HG03097 (cell line): Measurements from ENCODE around the gene SMARCD2.

Experiments
- ATAC-seq: cut with Tn5 transposase; IDR thresholded peaks from one replicate; pipeline ENCODE4 v1.9.1; 2021; ENCODE audit not compliant: unreplicated experiment, low FRiP score

SMARCD2 gene

GRCh38 chr17:63833026-63833740, 9.3 kb downstream of the SMARCD2 start:
- ATAC-seq = no peak

DNA sequence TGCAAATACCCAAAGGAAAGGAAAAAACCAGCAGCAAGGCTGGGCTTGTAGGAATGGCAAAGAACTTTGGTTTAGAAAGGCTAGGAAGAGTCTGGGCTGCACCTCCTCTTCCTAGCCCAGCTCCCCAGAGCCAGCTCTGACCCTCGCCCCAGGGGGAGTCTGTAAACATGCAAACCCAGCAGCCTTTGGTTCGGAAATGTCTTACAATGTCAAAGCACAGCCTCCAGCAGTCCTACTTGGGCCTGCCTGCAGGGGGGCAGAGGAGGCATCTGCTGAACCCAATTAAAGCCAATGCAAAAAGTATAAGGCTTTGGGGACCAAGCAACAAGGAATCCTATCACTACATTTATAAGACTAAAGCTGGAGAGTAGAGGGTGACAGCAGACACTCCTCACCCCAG, 10.0 kb downstream of the SMARCD2 start:
- ATAC-seq = no peak

GRCh38 chr17:63832014-63832413, 10.5 kb downstream of the SMARCD2 start:
- ATAC-seq = no peak

- no peak for ATAC-seq
These were observed 11.0 kb downstream of the SMARCD2 start for GRCh38 chr17:63831505-63831904.

- no peak for ATAC-seq
These were observed 11.5 kb downstream of the SMARCD2 start for GRCh38 chr17:63830904-63831491.

DNA sequence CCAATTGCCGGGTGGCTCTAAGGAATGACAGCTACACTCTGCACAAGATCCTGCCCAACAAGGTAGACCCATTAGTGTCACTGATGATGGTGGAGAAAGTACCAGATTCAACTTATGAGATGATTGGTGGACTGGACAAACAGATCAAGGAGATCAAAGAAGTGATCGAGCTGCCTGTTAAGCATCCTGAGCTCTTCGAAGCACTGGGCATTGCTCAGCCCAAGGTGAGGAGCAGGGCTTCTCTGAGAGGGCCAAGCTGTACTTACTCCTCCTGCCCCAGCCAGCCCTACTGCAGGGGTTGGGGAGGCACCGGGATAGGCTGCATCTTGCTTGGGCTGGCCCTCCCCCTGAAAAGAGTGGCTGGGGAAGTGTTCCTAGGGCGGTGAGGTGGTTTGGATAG, 12.2 kb downstream of the SMARCD2 start:
- no peak for ATAC-seq

DNA sequence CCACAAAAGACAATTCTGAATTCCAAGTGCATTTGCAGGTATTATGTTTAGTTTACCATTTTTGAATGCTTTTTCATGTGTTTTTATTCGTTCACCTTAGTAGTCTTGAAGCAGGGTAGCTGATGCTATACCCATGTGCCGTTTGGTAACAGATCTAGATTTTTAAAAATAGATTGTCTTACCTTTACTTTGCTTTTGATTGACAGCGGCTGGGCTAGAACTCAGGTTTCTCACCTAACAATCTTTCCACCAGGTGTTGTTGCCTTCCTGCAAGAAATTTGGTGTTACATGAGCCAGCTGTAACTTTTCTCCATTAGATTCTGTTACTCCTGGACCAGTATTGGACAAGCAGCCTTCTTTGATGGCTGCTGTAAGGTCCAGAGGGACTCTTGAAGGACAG, 13.5 kb downstream of the SMARCD2 start:
- ATAC-seq = no peak

- no peak for ATAC-seq
These were observed 14.7 kb downstream of the SMARCD2 start for GRCh38 chr17:63827801-63828221.

DNA sequence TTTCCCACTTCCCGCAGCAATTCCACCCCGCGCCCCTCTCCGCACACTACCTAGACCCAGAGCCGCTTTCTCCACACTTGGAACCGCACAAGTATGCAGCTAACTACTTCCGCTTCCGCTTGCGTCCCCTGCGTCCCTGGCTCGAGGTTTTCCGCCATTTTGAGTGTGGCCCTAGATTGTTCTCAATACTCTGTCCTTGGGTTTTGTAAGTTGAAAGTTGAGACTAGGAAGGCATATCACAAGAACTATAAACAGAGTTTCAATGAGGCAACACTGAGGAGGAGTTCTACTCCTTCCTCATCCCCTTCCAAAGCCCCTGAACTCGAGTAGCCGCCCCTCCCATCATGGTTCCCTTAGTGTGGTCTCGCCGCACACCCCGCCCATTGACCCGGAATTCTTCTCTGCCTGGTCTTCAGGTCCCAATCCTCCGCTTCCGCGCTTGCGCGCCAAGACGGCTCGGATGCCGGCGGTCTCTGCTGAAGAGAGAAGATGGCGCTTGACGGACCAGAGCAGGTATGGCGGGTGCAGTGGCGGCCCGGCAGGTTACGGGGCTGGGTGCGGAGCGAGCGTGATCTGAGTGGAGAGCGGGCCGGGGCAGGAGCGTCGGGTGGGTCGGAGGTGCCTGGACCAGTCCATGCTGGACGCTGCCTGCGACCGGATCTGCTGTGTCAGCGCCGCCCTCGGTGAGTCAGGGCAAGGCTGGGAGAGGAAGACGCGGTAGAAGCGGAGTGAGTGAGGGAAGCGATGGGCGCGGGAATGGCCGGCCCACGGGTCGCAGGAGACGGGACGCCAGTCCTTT, 15.3 kb downstream of the SMARCD2 start, which contains the start of the genes FTSJ3 and PSMC5:
FTSJ3 (minus strand) TSS at position 662 of the 799 bp plus-strand sequence. CDS start 761 bp downstream, outside the sequence.
PSMC5 (plus strand) TSS at position 430 of the 799 bp plus-strand sequence; CDS start at position 490, 60 bp downstream.
- peak; percentile 82 for ATAC-seq

- ATAC-seq = peak; percentile 2
These were observed 15.9 kb downstream of the SMARCD2 start for GRCh38 chr17:63826468-63827001.

- ATAC-seq = no peak
These were observed 18.1 kb downstream of the SMARCD2 start for GRCh38 chr17:63824362-63824761.

DNA sequence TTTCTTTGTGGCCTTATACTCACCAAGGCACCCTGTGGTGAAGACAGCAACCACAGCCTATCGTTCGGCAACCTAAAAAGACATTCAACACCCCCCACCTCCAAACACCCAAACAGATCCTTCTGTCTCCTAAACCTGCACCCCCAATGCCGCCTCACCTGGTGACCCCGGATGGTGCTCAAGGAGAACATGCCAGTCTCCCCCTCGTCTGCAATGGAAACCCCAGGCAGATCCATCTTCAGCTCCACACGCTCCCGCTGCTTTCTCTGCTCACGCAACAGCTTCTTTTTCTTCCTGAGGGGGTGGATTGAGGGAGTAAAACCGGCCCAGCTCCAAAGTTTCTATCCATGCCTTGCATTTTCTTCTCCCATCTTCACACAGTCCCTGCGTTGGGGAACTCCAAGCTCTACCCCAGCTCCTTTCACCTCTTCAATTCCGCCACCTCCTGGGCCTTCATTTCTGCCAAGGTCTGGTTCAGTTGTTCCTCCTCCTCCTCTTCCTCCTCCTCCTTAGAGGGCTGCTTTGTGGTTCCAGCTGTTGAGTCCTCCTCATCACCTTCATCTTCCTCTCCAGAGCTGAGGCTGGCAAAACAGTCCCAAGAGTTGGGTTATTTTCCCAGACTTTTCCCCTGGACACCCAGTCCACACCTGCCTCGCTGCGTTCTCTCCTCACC, 18.7 kb downstream of the SMARCD2 start:
- no peak for ATAC-seq

DNA sequence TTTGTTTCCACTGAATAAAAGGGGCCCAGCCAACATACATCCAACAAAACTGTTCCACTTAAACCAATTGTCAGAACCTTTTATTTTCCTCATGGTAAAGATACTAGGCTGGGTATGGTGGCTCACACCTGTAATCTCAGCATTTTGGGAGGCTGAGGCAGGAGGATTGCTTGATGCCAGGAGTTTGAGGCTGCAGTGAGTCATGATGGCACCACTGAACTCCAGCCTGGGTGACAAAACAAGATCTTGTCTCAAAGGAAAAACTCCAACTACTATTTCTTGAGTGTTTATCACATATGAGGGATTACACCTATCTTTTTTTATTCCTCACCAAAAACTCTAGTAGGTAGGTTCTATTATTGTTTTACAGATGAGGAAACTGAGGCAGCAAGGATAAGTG, 19.9 kb downstream of the SMARCD2 start:
- ATAC-seq = no peak

DNA sequence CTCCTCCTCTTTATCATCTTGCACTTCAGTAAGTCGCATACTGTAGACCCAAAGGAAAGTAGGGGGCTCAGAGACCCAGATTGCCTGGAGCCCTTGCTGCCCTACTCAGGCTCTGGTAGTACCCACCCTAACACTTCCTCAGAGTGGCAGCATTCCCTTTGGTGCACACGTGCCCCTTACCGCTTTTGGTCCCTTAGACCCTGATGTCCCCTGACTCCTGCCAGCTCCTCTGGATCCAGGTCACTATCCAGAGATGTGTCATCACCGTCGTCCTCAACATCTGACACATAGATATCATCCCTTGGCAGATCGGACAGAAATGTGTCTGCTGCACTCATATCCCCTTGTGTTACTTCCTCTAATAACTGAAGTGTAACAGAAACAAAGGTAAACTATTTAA, 20.7 kb downstream of the SMARCD2 start:
- ATAC-seq = no peak

DNA sequence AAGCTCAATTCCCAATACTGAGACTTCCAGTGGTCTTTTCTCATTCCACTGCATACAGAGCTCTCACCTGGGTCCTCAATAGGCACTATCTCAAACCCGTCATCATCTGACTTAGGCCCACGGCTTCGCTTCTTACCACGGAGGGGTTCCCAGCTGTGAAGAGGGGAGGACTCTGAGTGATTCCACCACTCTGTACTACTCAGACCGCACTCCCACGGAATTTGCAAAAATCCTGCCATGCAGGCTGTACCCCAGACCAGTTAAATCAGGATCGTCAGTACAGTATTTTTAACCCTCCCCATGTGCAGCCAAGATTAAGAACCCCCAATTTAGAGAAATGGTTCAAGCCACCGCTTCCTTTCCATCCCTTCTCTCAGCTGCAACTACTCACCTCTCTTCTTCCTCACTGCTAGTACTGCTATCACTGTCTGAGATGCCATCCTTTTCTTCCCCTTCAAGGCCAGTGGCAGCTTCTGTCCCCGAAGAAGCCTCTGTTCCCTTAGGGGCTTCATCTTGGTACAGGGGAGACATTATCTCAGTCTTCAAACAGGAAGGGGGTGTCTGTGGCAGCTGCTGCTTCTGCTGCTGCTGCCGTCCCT, 21.4 kb downstream of the SMARCD2 start:
- no peak for ATAC-seq

- ATAC-seq = no peak
These were observed 22.6 kb downstream of the SMARCD2 start for GRCh38 chr17:63819585-63820537.

- no peak for ATAC-seq
These were observed 23.4 kb downstream of the SMARCD2 start for GRCh38 chr17:63819131-63819530.

- ATAC-seq = no peak
These were observed 24.6 kb downstream of the SMARCD2 start for GRCh38 chr17:63817736-63818385.

GRCh38 chr17:63816669-63817068, 25.8 kb downstream of the SMARCD2 start:
- ATAC-seq = no peak
